ENCODE results near the gene PRKN.

Gene PRKN

GRCh38 chr6:162100096-162100495 is 627.5 kb downstream of the PRKN start:
- no peak overlapping the region for H3K4me3 ChIP-seq (ENCODE audit: low read length)
- no peaks in the 10 kb centered on the region for H4K20me1 ChIP-seq (ENCODE audit: insufficient read depth, low read length)
- H3K36me3 ChIP-seq (replicated peaks; ENCODE audit: low read depth, low read length) = no peaks in the 10 kb centered on the region
- H3K79me2 ChIP-seq (ENCODE audit: low read length) = no peaks in the 10 kb centered on the region
- H3K9ac ChIP-seq (ENCODE audit: low read length) = no peak overlapping the region
- no peak overlapping the region for H2AFZ ChIP-seq (ENCODE audit: low read depth, low read length)
- H3K9me3 ChIP-seq (ENCODE audit: insufficient read depth, low read length) = no peaks in the 10 kb centered on the region
- no peaks in the 10 kb centered on the region for H3K27me3 ChIP-seq (ENCODE audit: low read depth, low read length)
- TF ChIP-seq CTCF (IDR thresholded peaks at IDR 0.05; ENCODE audit: low read depth, low read length) (no peak), EZH2phosphoT487 (IDR thresholded peaks at IDR 0.05; ENCODE audit: low read depth) (no peak)
- no peaks in the 10 kb centered on the region for H3K4me1 ChIP-seq (ENCODE audit: low read length)
- no peak overlapping the region for H3K27ac ChIP-seq (ENCODE audit: low read length)
- no peak overlapping the region for H3K4me2 ChIP-seq (ENCODE audit: low read length)

GRCh38 chr6:162099685-162100084 is 627.9 kb downstream of the PRKN start:
- no peak overlapping the region for H3K4me2 ChIP-seq (ENCODE audit: low read length)

GRCh38 chr6:162092816-162093502 is 634.6 kb downstream of the PRKN start:
- Histone ChIP-seq H3K9ac (ENCODE audit: low read length) (no peak overlapping the region), H2AFZ (ENCODE audit: low read depth, low read length) (no peak overlapping the region), H4K20me1 (ENCODE audit: insufficient read depth, low read length) (no peaks in the 10 kb centered on the region), H3K27me3 (ENCODE audit: low read depth, low read length) (no peaks in the 10 kb centered on the region), H3K4me2 (ENCODE audit: low read length) (no peak overlapping the region), H3K36me3 (replicated peaks; ENCODE audit: low read depth, low read length) (no peaks in the 10 kb centered on the region), H3K9me3 (ENCODE audit: insufficient read depth, low read length) (no peaks in the 10 kb centered on the region), H3K4me3 (ENCODE audit: low read length) (no peak overlapping the region), H3K27ac (ENCODE audit: low read length) (no peak overlapping the region), H3K4me1 (ENCODE audit: low read length) (no peaks in the 10 kb centered on the region), H3K79me2 (ENCODE audit: low read length) (no peaks in the 10 kb centered on the region)
- no peak for TF ChIP-seq EZH2phosphoT487 (IDR thresholded peaks at IDR 0.05; ENCODE audit: low read depth)
- TF ChIP-seq CTCF (IDR thresholded peaks at IDR 0.05; ENCODE audit: low read depth, low read length) = no peak

More at GRCh38 chr6:162099685-162100084, 627.9 kb downstream of the PRKN start:
- no peaks in the 10 kb centered on the region for H3K4me1 ChIP-seq (ENCODE audit: low read length)
- no peaks in the 10 kb centered on the region for H4K20me1 ChIP-seq (ENCODE audit: insufficient read depth, low read length)
- H3K27me3 ChIP-seq (ENCODE audit: low read depth, low read length) = no peaks in the 10 kb centered on the region
- H3K79me2 ChIP-seq (ENCODE audit: low read length) = no peaks in the 10 kb centered on the region
- no peak overlapping the region for H2AFZ ChIP-seq (ENCODE audit: low read depth, low read length)
- no peaks in the 10 kb centered on the region for H3K36me3 ChIP-seq (replicated peaks; ENCODE audit: low read depth, low read length)
- H3K9me3 ChIP-seq (ENCODE audit: insufficient read depth, low read length) = no peaks in the 10 kb centered on the region
- no peak overlapping the region for H3K4me3 ChIP-seq (ENCODE audit: low read length)
- TF ChIP-seq CTCF (IDR thresholded peaks at IDR 0.05; ENCODE audit: low read depth, low read length) (no peak), EZH2phosphoT487 (IDR thresholded peaks at IDR 0.05; ENCODE audit: low read depth) (no peak)
- no peak overlapping the region for H3K9ac ChIP-seq (ENCODE audit: low read length)
- H3K27ac ChIP-seq (ENCODE audit: low read length) = no peak overlapping the region

- Histone ChIP-seq H4K20me1 (ENCODE audit: insufficient read depth, low read length) (no peaks in the 10 kb centered on the region), H3K9ac (ENCODE audit: low read length) (no peak overlapping the region), H3K4me3 (ENCODE audit: low read length) (no peak overlapping the region), H3K27ac (ENCODE audit: low read length) (no peak overlapping the region), H3K9me3 (ENCODE audit: insufficient read depth, low read length) (no peaks in the 10 kb centered on the region), H3K4me1 (ENCODE audit: low read length) (no peaks in the 10 kb centered on the region), H3K36me3 (replicated peaks; ENCODE audit: low read depth, low read length) (no peaks in the 10 kb centered on the region), H3K27me3 (ENCODE audit: low read depth, low read length) (no peaks in the 10 kb centered on the region), H3K79me2 (ENCODE audit: low read length) (no peaks in the 10 kb centered on the region), H3K4me2 (ENCODE audit: low read length) (no peak overlapping the region), H2AFZ (ENCODE audit: low read depth, low read length) (no peak overlapping the region)
- TF ChIP-seq CTCF (IDR thresholded peaks at IDR 0.05; ENCODE audit: low read depth, low read length) (no peak), EZH2phosphoT487 (IDR thresholded peaks at IDR 0.05; ENCODE audit: low read depth) (no peak)
Observed at GRCh38 chr6:162090734-162091133, 636.8 kb downstream of the PRKN start.

Data from OCI-LY3 (cell line).